Muscle layer of duodenum (tissue), 2 donors: ENCODE data around the gene COL1A2.

Experiments
- H3K27ac ChIP-seq: one replicate; pipeline ENCODE4 v1.7.0; 2013; ENCODE audit warnings: mild to moderate bottlenecking, low read length
- H3K27me3 ChIP-seq: one replicate; pipeline ENCODE4 v1.7.0; 2013; ENCODE audit warnings: low read depth, mild to moderate bottlenecking, control low read depth, low read length
- H3K36me3 ChIP-seq, 2 donors: one replicate each; pipeline ENCODE4 v1.7.0; 2013; ENCODE audit warnings: low read length in 2 of 2, control low read depth in 1 of 2, mild to moderate bottlenecking in 1 of 2; ENCODE audit not compliant: insufficient read depth in 2 of 2, control insufficient read depth in 1 of 2
- H3K4me1 ChIP-seq, 2 donors: one replicate each; pipeline ENCODE4 v1.7.0; 2013; ENCODE audit warnings: low read length in 2 of 2, mild to moderate bottlenecking in 2 of 2, control low read depth in 1 of 2, moderate library complexity in 1 of 2; ENCODE audit not compliant: insufficient read depth in 2 of 2, control insufficient read depth in 1 of 2
- H3K4me3 ChIP-seq, 2 donors: one replicate each; pipeline ENCODE4 v1.7.0; 2013; ENCODE audit warnings: low read length in 2 of 2, low read depth in 1 of 2, mild to moderate bottlenecking in 1 of 2
- H3K9me3 ChIP-seq, 2 donors: one replicate each; pipeline ENCODE4 v1.7.0; 2013; ENCODE audit warnings: low read length in 2 of 2, control low read depth in 1 of 2, mild to moderate bottlenecking in 1 of 2; ENCODE audit not compliant: control insufficient read depth in 1 of 2
- donor health status: healthy.

Gene COL1A2

GRCh38 chr7:94382132-94382531 lies 12.6 kb upstream of the COL1A2 start:
- no peaks in the 10 kb centered on the region for H3K27me3 ChIP-seq
- H3K4me3 ChIP-seq = no peak overlapping the region
- no peaks in the 10 kb centered on the region for H3K4me1 ChIP-seq
- no peak overlapping the region for H3K27ac ChIP-seq
- no peaks in the 10 kb centered on the region for H3K36me3 ChIP-seq
- H3K9me3 ChIP-seq = no peaks in the 10 kb centered on the region

- no peaks in the 10 kb centered on the region for H3K4me1 ChIP-seq
- H3K36me3 ChIP-seq = no peaks in the 10 kb centered on the region
- H3K27ac ChIP-seq = no peak overlapping the region
- H3K4me3 ChIP-seq = no peak overlapping the region
- H3K27me3 ChIP-seq = no peaks in the 10 kb centered on the region
- H3K9me3 ChIP-seq = no peaks in the 10 kb centered on the region
Observed at GRCh38 chr7:94382746-94383145, 11.9 kb upstream of the COL1A2 start.

- Histone ChIP-seq H3K9me3 (no peaks in the 10 kb centered on the region), H3K36me3 (no peaks in the 10 kb centered on the region), H3K27ac (no peak overlapping the region), H3K4me1 (no peaks in the 10 kb centered on the region), H3K27me3 (no peaks in the 10 kb centered on the region), H3K4me3 (no peak overlapping the region)
Observed at GRCh38 chr7:94384315-94384714, 10.4 kb upstream of the COL1A2 start.

GRCh38 chr7:94386416-94386815 lies 8.3 kb upstream of the COL1A2 start:
- no peak overlapping the region for H3K4me3 ChIP-seq
- H3K4me1 ChIP-seq = peaks cover 0 to under 1% of the 10 kb centered on the region in 2 donors
- H3K27me3 ChIP-seq = no peaks in the 10 kb centered on the region
- H3K9me3 ChIP-seq = no peaks in the 10 kb centered on the region
- H3K36me3 ChIP-seq = no peaks in the 10 kb centered on the region
- H3K27ac ChIP-seq = no peak overlapping the region

GRCh38 chr7:94388540-94388939 lies 6.2 kb upstream of the COL1A2 start:
- Histone ChIP-seq H3K4me3 (no peak overlapping the region), H3K9me3 (no peaks in the 10 kb centered on the region), H3K4me1 (peaks cover 5 to 18% of the 10 kb centered on the region in 2 donors), H3K27me3 (no peaks in the 10 kb centered on the region), H3K36me3 (no peaks in the 10 kb centered on the region), H3K27ac (no peak overlapping the region)

- Histone ChIP-seq H3K27ac (peak overlapping the region; percentile 11), H3K27me3 (no peaks in the 10 kb centered on the region)
Observed at GRCh38 chr7:94389381-94389780, 5.3 kb upstream of the COL1A2 start.

GRCh38 chr7:94391726-94392392 lies 2.8 kb upstream of the COL1A2 start:
- H3K27ac ChIP-seq = peak overlapping the region; percentile 95
- no peaks in the 10 kb centered on the region for H3K27me3 ChIP-seq
- peak overlapping the region in 1 of 2 donors; percentile 4 for H3K4me3 ChIP-seq
- H3K36me3 ChIP-seq = peaks cover 0 to 20% of the 10 kb centered on the region in 2 donors
- H3K4me1 ChIP-seq = peaks cover 7 to 25% of the 10 kb centered on the region in 2 donors
- H3K9me3 ChIP-seq = no peaks in the 10 kb centered on the region

More at GRCh38 chr7:94389381-94389780, 5.3 kb upstream of the COL1A2 start:
- no peaks in the 10 kb centered on the region for H3K36me3 ChIP-seq
- peaks cover 7 to 22% of the 10 kb centered on the region in 2 donors for H3K4me1 ChIP-seq
- H3K9me3 ChIP-seq = no peaks in the 10 kb centered on the region
- H3K4me3 ChIP-seq = no peak overlapping the region

GRCh38 chr7:94392393-94392786 lies 2.3 kb upstream of the COL1A2 start:
- Histone ChIP-seq H3K27me3 (no peaks in the 10 kb centered on the region), H3K4me1 (peaks cover 7 to 25% of the 10 kb centered on the region in 2 donors), H3K4me3 (no peak overlapping the region), H3K9me3 (no peaks in the 10 kb centered on the region), H3K27ac (peak overlapping the region; percentile 95), H3K36me3 (peaks cover 0 to 20% of the 10 kb centered on the region in 2 donors)

GRCh38 chr7:94393246-94394108 lies 1.2 kb upstream of the COL1A2 start:
- Histone ChIP-seq H3K4me1 (peaks cover 7 to 33% of the 10 kb centered on the region in 2 donors), H3K4me3 (peak overlapping the region; percentile 9 to 85), H3K27me3 (no peaks in the 10 kb centered on the region), H3K9me3 (no peaks in the 10 kb centered on the region), H3K27ac (peak overlapping the region; percentile 95), H3K36me3 (peaks cover 0 to 20% of the 10 kb centered on the region in 2 donors)

GRCh38 chr7:94394109-94394436 lies 622 bp upstream of the COL1A2 start:
- peak overlapping the region; percentile 95 for H3K27ac ChIP-seq
- H3K36me3 ChIP-seq = peaks cover 2 to 22% of the 10 kb centered on the region in 2 donors
- H3K9me3 ChIP-seq = no peaks in the 10 kb centered on the region
- peaks cover 7 to 39% of the 10 kb centered on the region in 2 donors for H3K4me1 ChIP-seq
- no peaks in the 10 kb centered on the region for H3K27me3 ChIP-seq
- peak overlapping the region; percentile 85 to 91 for H3K4me3 ChIP-seq

- peak overlapping the region; percentile 85 to 91 for H3K4me3 ChIP-seq
- no peaks in the 10 kb centered on the region for H3K9me3 ChIP-seq
- peaks cover 13 to 36% of the 10 kb centered on the region in 2 donors for H3K36me3 ChIP-seq
- peaks cover 7 to 52% of the 10 kb centered on the region in 2 donors for H3K4me1 ChIP-seq
- no peaks in the 10 kb centered on the region for H3K27me3 ChIP-seq
- peak overlapping the region; percentile 99 for H3K27ac ChIP-seq
Observed at GRCh38 chr7:94395141-94396036, 694 bp downstream of the COL1A2 start.
